ENCODE results near the gene CXCL16.
A peak's percentile ranks its signal among the peaks of the same experiment; 100 is the strongest.
"Not testable (repeated sequence)": the region's sequence is repeated elsewhere in the genome, so short reads cannot be mapped to it uniquely, and the experiment has no call there.

CXCL16 gene

GRCh38 chr17:4719684-4720221 lies 20.0 kb downstream of the CXCL16 start:
- no peak for DNase-seq

- no peak for DNase-seq
Measured at GRCh38 chr17:4719146-4719545, 20.6 kb downstream of the CXCL16 start.

DNA sequence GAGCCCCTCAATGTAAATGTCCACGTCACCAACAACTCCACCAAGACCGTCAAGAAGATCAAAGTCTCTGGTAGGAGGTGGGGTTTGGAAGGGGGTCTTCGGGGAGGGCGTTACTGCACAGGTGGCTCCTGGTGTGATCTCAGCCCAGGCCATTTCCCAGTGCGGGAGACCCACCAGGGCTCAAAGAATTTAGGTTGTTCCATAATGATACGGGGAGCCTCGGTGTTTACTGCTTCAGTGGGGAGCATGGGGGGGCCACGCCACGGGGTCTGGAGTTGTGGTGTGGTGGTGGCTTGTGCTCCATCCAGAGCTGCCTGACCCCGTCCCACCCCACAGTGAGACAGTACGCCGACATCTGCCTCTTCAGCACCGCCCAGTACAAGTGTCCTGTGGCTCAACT lies 21.5 kb downstream of the CXCL16 start:
- DNase-seq, result no peak

- no peak for DNase-seq
Measured at GRCh38 chr17:4717791-4718190, 21.9 kb downstream of the CXCL16 start.

DNA sequence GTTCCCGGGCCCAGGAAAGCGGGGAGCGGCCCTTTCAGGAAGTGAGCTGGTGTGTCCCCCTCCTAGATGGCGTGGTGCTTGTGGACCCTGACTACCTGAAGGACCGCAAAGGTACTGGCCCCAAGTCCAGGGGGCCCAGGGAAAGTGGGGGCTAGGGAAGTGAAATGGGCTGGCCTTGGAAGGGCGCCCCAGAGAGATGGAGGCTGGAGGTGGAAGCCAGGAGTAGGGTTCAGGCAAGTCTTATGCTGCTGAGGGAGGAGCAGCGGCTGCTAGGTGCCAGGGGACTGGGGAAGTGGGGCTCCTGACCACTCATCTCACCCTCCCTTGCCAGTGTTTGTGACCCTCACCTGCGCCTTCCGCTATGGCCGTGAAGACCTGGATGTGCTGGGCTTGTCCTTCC lies 23.6 kb downstream of the CXCL16 start:
- no peak for DNase-seq

GRCh38 chr17:4715063-4715744 lies 24.5 kb downstream of the CXCL16 start:
- DNase-seq, result no peak

GRCh38 chr17:4714340-4715062 lies 25.2 kb downstream of the CXCL16 start:
- DNase-seq, result not testable (repeated sequence)

GRCh38 chr17:4712526-4712925 lies 27.2 kb downstream of the CXCL16 start:
- DNase-seq, result no peak

DNA sequence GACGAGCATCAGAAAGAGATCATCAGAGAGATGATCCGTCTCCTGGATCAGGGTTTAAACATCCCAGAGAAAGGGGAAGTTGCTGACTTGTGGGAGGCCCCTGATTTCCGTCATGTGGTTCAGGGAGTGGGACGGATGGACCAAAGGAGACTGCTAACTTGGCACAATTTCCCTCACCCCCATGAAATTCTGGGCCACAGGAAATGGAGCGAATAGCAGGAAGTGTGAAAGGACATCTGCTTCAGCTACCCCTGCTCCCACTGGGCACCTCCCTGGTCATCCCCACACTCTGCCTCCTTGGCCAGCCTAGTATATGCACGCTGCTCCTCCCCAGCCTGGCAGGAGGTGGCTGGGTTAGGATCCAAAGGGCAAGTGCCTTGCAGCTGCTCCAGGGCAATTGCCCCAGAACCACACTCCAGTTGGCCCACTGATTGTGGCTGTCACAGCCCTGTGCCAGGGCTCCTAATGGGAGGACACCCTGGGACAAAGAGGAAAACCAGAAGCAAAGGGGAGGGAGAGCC lies 28.0 kb downstream of the CXCL16 start:
- no peak for DNase-seq

- DNase-seq, result no peak
Measured at GRCh38 chr17:4710693-4711634, 28.8 kb downstream of the CXCL16 start.

DNA sequence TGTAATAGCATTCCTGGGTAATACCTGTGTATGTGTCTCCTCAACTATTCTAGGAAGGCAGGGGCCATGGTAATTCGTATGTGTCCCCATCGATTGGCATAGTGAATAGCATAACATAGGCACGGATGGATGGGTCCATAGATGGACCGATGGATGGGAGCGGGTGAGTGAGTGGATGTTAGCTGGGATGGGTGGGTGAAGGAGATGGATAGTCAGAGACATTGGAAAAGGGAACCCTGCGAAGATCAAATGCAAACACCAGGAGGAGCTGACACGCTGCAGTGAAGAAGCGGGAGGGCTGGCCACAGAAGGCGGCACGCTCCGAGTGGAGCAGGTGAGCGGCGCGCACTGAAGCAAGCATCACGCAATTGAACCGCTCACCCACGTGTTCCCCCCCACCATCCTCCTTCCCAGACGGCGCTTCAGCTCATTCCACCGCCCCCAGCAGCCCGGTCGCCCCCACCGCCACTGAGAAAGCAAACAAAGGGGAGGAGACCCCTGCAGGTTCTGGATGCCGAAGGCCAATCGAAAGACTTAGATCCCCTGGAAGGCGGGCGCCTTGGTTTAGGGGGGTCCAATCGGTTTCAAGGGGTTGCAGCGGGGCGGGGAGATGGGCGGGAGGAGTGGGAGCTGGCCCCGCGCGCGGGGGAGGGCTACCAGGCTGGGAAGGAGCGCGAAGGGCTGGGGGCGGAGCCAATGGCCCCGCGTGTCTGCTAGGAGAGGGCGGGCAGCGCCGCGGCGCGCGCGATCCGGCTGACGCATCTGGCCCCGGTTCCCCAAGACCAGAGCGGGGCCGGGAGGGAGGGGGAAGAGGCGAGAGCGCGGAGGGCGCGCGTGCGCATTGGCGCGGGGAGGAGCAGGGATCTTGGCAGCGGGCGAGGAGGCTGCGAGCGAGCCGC lies 29.7 kb downstream of the CXCL16 start, which contains the start of gene ARRB2:
TSS of gene ARRB2 (plus strand) at position 839 of the 899 bp plus-strand sequence. CDS start 90 bp downstream, outside the sequence.
- peak; percentile 97 for DNase-seq

GRCh38 chr17:4708436-4708835 lies 31.3 kb downstream of the CXCL16 start:
- DNase-seq, result no peak

- DNase-seq, result no peak
Measured at GRCh38 chr17:4706121-4706520, 33.6 kb downstream of the CXCL16 start.

DNA sequence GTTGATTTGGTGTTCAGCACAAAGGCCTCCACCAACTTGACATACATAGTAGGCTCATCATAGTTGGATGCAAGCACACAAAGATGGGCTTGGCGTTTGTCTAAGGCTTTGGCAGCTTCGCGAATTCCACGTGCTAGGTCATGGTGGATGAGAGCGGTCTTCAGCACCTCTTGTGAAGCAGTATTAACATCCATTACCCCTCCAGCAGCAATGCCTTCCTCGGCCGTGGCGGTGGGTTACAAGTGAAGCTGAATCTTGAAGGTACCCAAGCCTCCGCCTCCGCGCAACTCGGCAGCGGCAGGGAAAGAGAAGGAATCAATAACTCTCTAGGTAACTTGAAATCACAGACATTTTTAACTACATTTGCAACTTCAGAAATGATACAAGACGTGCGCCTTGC lies 34.7 kb downstream of the CXCL16 start:
- no peak for DNase-seq

DNA sequence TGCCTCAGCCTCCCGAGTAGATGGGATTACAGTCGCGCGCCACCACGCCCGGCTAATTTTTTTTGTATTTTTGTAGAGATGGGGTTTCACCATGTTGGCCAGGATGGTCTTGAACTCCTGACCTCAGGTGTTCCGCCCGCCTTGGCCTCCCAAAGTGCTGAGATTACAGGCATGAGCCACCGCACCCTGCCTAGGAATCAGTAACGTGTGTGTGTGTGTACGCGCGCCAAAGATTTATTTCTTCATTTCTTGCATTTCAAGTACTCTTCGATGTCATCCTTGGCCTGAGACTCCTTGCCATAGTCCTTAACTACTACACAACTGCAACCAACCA lies 35.2 kb downstream of the CXCL16 start:
- not testable (repeated sequence) for DNase-seq

DNA sequence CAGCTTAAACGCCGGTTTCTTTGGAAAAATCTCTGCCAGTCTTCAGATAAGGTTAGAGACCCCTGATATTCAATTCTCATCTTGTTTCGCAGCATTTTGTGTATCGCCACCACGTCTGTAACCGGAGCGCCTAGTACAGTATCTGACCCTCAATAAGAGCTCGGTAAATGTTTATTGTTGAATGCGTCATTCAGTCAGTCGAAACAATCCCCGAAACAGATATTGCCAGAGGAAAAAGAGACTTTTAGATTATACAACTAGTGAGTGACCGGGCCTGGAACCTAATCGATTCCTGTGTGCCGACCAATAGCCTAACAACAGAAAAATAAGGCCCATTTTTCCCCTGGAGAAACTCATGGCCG lies 36.4 kb downstream of the CXCL16 start:
- DNase-seq, result no peak

GRCh38 chr17:4701116-4701515 lies 38.6 kb downstream of the CXCL16 start:
- DNase-seq, result no peak

DNA sequence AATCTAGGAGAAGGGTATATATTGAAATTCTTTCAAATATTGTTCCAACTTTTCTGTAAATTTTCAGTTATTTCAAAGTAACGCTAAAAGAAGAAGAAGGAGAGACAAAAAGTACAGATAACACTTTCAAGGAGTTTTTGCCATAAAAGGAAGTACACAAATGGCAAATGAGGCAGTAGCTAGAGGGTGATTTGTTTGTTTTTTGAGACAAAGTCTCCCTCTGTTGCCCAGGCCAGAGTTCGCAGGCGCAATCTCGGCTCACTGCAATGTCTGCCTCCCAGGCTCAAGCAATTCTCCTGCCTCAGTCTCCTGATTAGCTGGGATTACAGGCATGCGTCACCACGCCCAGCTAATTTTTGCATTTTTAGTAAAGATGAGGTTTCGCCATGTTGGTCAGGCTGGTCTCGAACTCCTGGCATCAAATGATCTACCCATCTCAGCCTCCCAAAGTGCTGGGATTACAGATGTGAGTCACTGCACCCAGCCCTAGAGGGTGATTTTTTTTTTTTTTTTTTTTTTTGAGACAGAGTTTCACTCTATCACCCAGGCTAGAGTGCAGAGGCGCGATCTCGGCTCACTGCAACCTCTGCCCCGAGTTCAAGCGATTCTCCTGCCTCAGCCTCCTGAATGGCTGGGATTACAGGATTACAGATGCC lies 40.2 kb downstream of the CXCL16 start:
- DNase-seq, result not testable (repeated sequence)

DNA sequence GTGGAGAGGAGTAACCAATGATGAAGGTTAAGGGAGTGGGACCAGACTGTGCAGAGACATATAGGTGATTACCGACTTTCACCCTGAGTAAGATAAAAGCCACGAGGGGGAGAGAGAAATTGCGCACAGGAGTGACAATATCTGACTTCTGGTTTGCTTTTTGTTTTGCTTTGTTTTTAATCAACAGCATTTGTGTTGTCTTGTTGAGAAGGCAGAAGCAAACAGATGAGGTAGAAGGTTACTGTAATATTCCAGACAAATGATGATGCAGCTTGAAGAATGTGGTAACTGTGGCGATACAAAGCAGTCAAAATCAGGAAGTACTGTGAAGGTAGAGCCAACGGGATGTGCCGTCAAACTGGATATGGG lies 43.3 kb downstream of the CXCL16 start:
- no peak for DNase-seq

GRCh38 chr17:4693416-4693815 lies 46.3 kb downstream of the CXCL16 start:
- DNase-seq, result no peak

DNA sequence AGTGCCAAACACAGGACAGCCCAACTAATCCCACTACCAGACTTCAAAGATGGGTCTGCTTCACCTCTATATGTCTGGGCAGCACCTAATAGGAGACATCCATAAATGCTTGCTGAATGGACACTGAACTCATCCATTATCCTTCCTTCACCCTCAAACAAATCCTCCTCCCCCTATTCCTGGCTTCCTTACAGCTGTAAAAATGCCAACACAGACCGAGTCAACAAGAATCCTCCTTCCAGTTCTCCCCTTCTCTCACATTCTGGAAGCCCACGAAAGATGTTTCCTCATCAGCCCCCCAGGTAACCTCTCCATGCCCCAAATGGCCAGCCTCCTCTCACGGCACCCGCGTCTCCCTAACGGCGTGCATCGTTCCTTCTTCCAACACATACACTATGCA lies 48.0 kb downstream of the CXCL16 start:
- DNase-seq, result no peak

- no peak for DNase-seq
Measured at GRCh38 chr17:4690745-4691144, 49.0 kb downstream of the CXCL16 start.
